ENCODE results near the gene MBD3L5. TPM values are rescaled to one million over a fixed set of nuclear protein-coding genes. Genes with fewer than 3 reads are reported as not detected.

MBD3L5 gene
- total and polyA plus RNA-seq, 9 of the 15 experiments (the other 6 are each of a cell fraction or from before 2014, with no cell fraction given): not detected

DNA sequence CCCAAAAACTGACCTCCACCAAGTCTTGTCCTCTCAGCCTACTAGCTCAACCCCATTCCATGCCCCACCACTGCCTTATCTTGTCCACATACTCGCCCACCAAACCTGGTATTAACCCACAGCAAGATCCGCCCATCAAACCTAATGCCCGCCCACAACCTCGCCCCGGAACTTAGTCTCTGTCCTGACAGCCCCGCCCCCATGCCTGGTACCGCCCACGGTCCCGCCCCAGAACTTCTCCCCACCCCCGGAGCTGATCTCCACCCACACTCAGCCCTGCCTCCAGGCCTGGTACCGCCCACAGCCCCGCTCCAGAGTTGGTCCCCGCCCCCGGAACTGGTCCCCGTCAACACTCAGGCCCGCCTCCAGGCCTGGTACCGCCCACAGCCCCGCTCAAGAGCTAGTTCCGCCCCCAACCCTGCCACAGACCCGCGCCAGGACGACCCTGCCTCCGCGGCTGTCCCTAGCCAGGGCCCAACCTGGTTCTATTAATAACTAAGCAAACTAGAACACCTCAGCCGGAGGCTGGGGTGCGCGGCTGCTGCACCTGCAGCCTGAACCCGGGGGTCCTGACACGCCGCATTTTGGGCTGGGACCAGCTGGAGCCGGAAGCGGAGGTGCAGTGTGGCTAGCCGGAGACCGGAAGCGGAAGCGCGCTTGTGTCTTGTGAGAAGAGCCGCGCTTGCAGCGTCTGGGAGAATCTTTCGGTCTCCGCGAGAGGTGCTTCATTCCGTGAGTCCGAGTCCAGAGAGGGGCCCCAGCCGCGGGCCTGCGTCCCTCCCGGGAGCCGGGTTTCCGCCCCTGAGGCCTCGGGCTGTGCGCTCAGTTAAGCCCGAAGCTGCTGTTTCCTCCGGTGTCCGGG lies 38.9 kb downstream of the MBD3L5 start, which contains the start of gene ZNF557 (continued):
- TF ChIP-seq ZNF407 (IDR thresholded peaks at IDR 0.05; ENCODE audit: low read depth) (no peak), AFF4 (CRISPR knock-in tag; IDR thresholded peaks at IDR 0.05) (no peak), ZNF24 (IDR thresholded peaks at IDR 0.05) (no peak), ELK3 (CRISPR knock-in tag; IDR thresholded peaks at IDR 0.05) (no peak), CBX5 (IDR thresholded peaks at IDR 0.05; ENCODE audit: borderline replicate concordance, low read depth) (no peak), ZFPM2 (CRISPR knock-in tag; IDR thresholded peaks at IDR 0.05) (no peak), ZNF311 (CRISPR knock-in tag; IDR thresholded peaks at IDR 0.05) (no peak), PRPF4 (IDR thresholded peaks at IDR 0.05; ENCODE audit: insufficient read depth, low read depth, low read length, poor library complexity, severe bottlenecking) (no peak), ZFX (CRISPR knock-in tag; IDR thresholded peaks at IDR 0.05) (peak; percentile 61), ZNF263 (CRISPR knock-in tag; IDR thresholded peaks at IDR 0.05; ENCODE audit: borderline replicate concordance) (no peak), HSF4 (CRISPR knock-in tag; IDR thresholded peaks at IDR 0.05; ENCODE audit: borderline replicate concordance) (no peak), BDP1 (IDR thresholded peaks at IDR 0.05; ENCODE audit: insufficient read depth, insufficient read length) (no peak)
- TF ChIP-seq, protein P1, sequence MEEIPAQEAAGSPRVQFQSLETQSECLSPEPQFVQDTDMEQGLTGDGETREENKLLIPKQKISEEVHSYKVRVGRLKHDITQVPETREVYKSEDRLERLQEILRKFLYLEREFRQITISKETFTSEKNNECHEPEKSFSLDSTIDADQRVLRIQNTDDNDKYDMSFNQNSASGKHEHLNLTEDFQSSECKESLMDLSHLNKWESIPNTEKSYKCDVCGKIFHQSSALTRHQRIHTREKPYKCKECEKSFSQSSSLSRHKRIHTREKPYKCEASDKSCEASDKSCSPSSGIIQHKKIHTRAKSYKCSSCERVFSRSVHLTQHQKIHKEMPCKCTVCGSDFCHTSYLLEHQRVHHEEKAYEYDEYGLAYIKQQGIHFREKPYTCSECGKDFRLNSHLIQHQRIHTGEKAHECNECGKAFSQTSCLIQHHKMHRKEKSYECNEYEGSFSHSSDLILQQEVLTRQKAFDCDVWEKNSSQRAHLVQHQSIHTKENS (CRISPR knock-in tag; IDR thresholded peaks at IDR 0.05): no peak

Data from K562 (cell line).